Nucleus accumbens (tissue), 56 donors: ENCODE results near the gene MAPK8IP3.

Source experiments
- DNase-seq, 56 donors: peaks; one replicate each; lab custom pipeline; 2025; lab: John Stamatoyannopoulos, UW

The MAPK8IP3 gene

GRCh38 chr16:1732551-1732987, 26.6 kb downstream of the MAPK8IP3 start:
- peak in 1 of 56 donors; percentile 5 for DNase-seq

GRCh38 chr16:1734123-1734522, 28.1 kb downstream of the MAPK8IP3 start:
- no peak for DNase-seq

- no peak for DNase-seq
Measured at GRCh38 chr16:1734816-1735215, 28.8 kb downstream of the MAPK8IP3 start.

GRCh38 chr16:1740234-1740633, 34.2 kb downstream of the MAPK8IP3 start:
- DNase-seq = no peak

GRCh38 chr16:1740781-1741490, 34.9 kb downstream of the MAPK8IP3 start:
- DNase-seq = no peak

- no peak for DNase-seq
Measured at GRCh38 chr16:1741553-1742165, 35.7 kb downstream of the MAPK8IP3 start.

GRCh38 chr16:1743376-1744337, 37.7 kb downstream of the MAPK8IP3 start:
- DNase-seq = no peak

- no peak for DNase-seq
Measured at GRCh38 chr16:1744338-1744840, 38.4 kb downstream of the MAPK8IP3 start.

GRCh38 chr16:1745181-1745899, 39.3 kb downstream of the MAPK8IP3 start:
- DNase-seq = no peak

- no peak for DNase-seq
Measured at GRCh38 chr16:1745900-1746692, 40.1 kb downstream of the MAPK8IP3 start.

GRCh38 chr16:1746693-1747195, 40.7 kb downstream of the MAPK8IP3 start:
- DNase-seq = no peak

GRCh38 chr16:1747934-1748333, 41.9 kb downstream of the MAPK8IP3 start:
- no peak for DNase-seq

GRCh38 chr16:1749152-1750117, 43.4 kb downstream of the MAPK8IP3 start:
- DNase-seq = no peak

GRCh38 chr16:1751946-1752345, 46.0 kb downstream of the MAPK8IP3 start:
- DNase-seq = no peak

GRCh38 chr16:1752853-1753252, 46.9 kb downstream of the MAPK8IP3 start:
- no peak for DNase-seq

- no peak for DNase-seq
Measured at GRCh38 chr16:1754204-1754603, 48.2 kb downstream of the MAPK8IP3 start.

- DNase-seq = no peak
Measured at GRCh38 chr16:1757714-1758461, 51.9 kb downstream of the MAPK8IP3 start.
